K562 (cell line): Measurements from ENCODE around the gene FAM83F. TPM values are rescaled to one million over a fixed set of nuclear protein-coding genes. Genes with fewer than 3 reads are reported as not detected.

Experiments used
- CEBPB ChIP-seq: fragments of 450-650 bp; IDR thresholded peaks from 2 replicates; pipeline ENCODE4 v1.6.1; 2016; ENCODE audit warnings: missing genetic modification characterization, missing compliant biosample characterization
- ERF ChIP-seq: fragments of 450-650 bp; formaldehyde crosslinking; IDR thresholded peaks from 2 replicates; pipeline ENCODE4 v1.4.0; 2020; ENCODE audit warnings: mild to moderate bottlenecking, mixed read lengths
- HDAC8 ChIP-seq: fragments of 450-650 bp; IDR thresholded peaks from 2 replicates; pipeline ENCODE4 v1.6.1; 2016; ENCODE audit warnings: mild to moderate bottlenecking, missing genetic modification characterization, moderate library complexity, missing compliant biosample characterization
- HIVEP1 ChIP-seq: fragments of 250-450 bp; sonication (Bioruptor Pico); IDR thresholded peaks from 2 replicates; pipeline ENCODE4 v1.4.0; 2020; ENCODE audit warnings: mild to moderate bottlenecking
- HNRNPLL ChIP-seq: fragments of 200-400 bp; formaldehyde crosslinking; IDR thresholded peaks from 2 replicates; pipeline ENCODE4 v1.6.1; 2017; ENCODE audit warnings: low read length, low read depth, mild to moderate bottlenecking; ENCODE audit not compliant: poor library complexity, severe bottlenecking
- NEUROD1 ChIP-seq: fragments of 150-350 bp; IDR thresholded peaks from 2 replicates; pipeline ENCODE4 v1.6.1; 2014; ENCODE audit warnings: borderline replicate concordance, low read length, low read depth; ENCODE audit not compliant: partially characterized antibody
- POLR2AphosphoS2 ChIP-seq: IDR thresholded peaks from 2 replicates; pipeline ENCODE4 v1.6.1; 2012; ENCODE audit warnings: low read length, improper control_type of control experiment
- POLR2AphosphoS5 ChIP-seq: IDR thresholded peaks from 2 replicates; pipeline ENCODE4 v1.6.1; 2011; ENCODE audit warnings: mild to moderate bottlenecking, low read depth, low read length, moderate library complexity; ENCODE audit not compliant: control insufficient read depth, insufficient read depth
- POLR3G ChIP-seq: IDR thresholded peaks from 2 replicates; pipeline ENCODE4 v1.6.1; 2011; ENCODE audit not compliant: insufficient read length, insufficient replicate concordance; ENCODE audit errors: extremely low read depth
- RBM34 ChIP-seq: fragments of 200-400 bp; formaldehyde crosslinking; IDR thresholded peaks from 2 replicates; pipeline ENCODE4 v1.6.1; 2018; ENCODE audit warnings: low read length, borderline replicate concordance; ENCODE audit not compliant: insufficient read depth
- TRIM28 ChIP-seq: fragments of 450-650 bp; IDR thresholded peaks from 2 replicates; pipeline ENCODE4 v1.6.1; 2017
- U2AF2 ChIP-seq: fragments of 200-400 bp; formaldehyde crosslinking; optimal IDR thresholded peaks from 2 replicates; pipeline ENCODE3; 2017; ENCODE audit warnings: low read depth, mild to moderate bottlenecking, low read length
- ZNF165 ChIP-seq: fragments of 250-450 bp; sonication (Bioruptor Pico); IDR thresholded peaks from 2 replicates; pipeline ENCODE4 v1.4.0; 2020; ENCODE audit warnings: borderline replicate concordance
- ZNF184 ChIP-seq: sonication (generic); formaldehyde crosslinking; IDR thresholded peaks from 2 replicates; pipeline ENCODE4 v1.5.0; 2020; ENCODE audit warnings: missing genetic modification reagents
- ZNF197 ChIP-seq: fragments of 200-800 bp; sonication (Bioruptor generic); IDR thresholded peaks from 2 replicates; pipeline ENCODE4 v1.6.1; 2016; ENCODE audit warnings: low read depth, missing genetic modification characterization, missing compliant biosample characterization
- polyA plus RNA-seq, 8 experiments: library from polyadenylated mRNA; depleted of rRNA in 4 of 8; stranded (reverse) in 5 of 8; unstranded in 3 of 8; fragments of >200 nt; fragmentation: Nextera tagmentation in 2 of 8; fragmentation: Illumina TruSeq in 1 of 8; extraction: Ambion mirVana in 2 of 8; extraction: Trizol in 1 of 8; gene quantifications; 2 replicates each; pipeline versions ENCODE4 v1.2.1 to v1.2.3, GENCODE V29; 2011 to 2014; ENCODE audit warnings: inconsistent platforms in 1 of 8, missing spikeins in 1 of 8
- total RNA-seq, 7 experiments: library from RNA; depleted of rRNA in 6 of 7; stranded (reverse); fragments of >200 nt in 6 of 7; fragmentation: Illumina TruSeq in 2 of 7; extraction: Trizol in 2 of 7; gene quantifications; 2 replicates each; pipeline versions ENCODE4 v1.2.1 to v1.2.3, GENCODE V29; 2011 to 2021; ENCODE audit warnings: low replicate concordance in 1 of 7
- TF ChIP-seq, protein P1 (sequence below), 3 experiments: fragments of 200-800 bp in 1 of 3; sonication (Bioruptor generic) in 1 of 3; sonication (generic) in 1 of 3; formaldehyde crosslinking in 1 of 3; IDR thresholded peaks; 2 replicates each; pipeline versions ENCODE4 v1.6.1 to v1.8.0; 2016 to 2022; ENCODE audit warnings: mild to moderate bottlenecking in 2 of 3, missing compliant biosample characterization in 2 of 3, missing genetic modification characterization in 2 of 3, missing genetic modification reagents in 1 of 3
- TF ChIP-seq, protein P2 (sequence below): sonication (generic); formaldehyde crosslinking; IDR thresholded peaks from 2 replicates; pipeline ENCODE4 v1.8.0; 2022; ENCODE audit warnings: mild to moderate bottlenecking, missing genetic modification reagents
- TF ChIP-seq, protein P3 (sequence below): fragments of 250-450 bp; sonication (Bioruptor Pico); IDR thresholded peaks from 2 replicates; pipeline ENCODE4 v1.8.0; 2021; ENCODE audit warnings: mild to moderate bottlenecking, moderate library complexity
- TF ChIP-seq, protein P4 (sequence below): sonication (generic); formaldehyde crosslinking; IDR thresholded peaks from 2 replicates; pipeline ENCODE4 v1.5.0; 2020; ENCODE audit warnings: missing genetic modification reagents
- TF ChIP-seq, protein P5 (sequence below): fragments of 450-650 bp; IDR thresholded peaks from 2 replicates; pipeline ENCODE4 v1.6.1; 2016; ENCODE audit warnings: missing biosample characterization, missing genetic modification characterization

Gene FAM83F
- total and polyA plus RNA-seq, 9 of the 15 experiments (the other 6 are each of a cell fraction or from before 2014, with no cell fraction given) = under 0.01 to 0.13 (median 0.04) TPM; not detected in 1

DNA sequence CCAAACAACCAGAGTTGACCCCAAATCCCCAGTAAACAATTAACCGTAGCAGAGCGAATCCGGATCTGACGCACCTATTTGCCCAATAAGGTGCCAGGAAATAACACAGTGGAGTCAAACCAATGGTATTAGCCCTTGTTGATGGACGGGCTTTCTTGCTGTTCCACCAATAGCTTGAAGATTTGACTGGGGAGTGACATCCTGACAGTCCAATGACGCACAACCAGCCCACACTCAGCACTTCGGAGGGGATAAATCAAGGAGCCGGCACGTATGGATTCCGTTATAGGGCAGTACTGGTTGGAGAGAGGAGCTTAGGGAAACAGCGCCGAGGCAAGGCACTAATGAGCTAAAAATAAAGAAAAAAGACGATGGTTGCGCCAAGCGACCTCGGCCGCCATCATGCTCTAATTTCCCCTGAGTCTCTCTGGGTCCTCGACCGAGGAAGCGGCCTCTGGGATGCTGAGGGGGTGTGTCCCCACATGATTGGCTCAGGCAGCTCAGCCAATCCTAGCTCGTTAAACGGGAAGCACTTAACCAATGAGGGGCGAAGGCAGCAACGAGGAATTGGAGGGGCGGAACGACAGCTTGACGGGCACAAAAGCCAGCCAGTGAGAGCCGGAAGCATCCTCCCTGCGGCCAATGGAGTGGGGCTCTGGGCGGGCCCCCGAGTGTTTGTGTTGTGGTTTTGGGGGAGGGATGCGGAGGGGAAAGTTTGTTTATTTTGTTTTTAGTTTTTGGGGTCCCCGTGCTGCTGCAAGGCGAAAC lies 49.5 kb downstream of the FAM83F start (continued):
- TF ChIP-seq ZNF184 (no peak), CEBPB (tag) (no peak), ZNF197 (CRISPR knock-in tag) (no peak), POLR2AphosphoS5 (peak; percentile 60; the same call in 1 of the 2 replicates), HNRNPLL (no peak), HIVEP1 (CRISPR knock-in tag) (no peak), RBM34 (no peak), HDAC8 (tag) (no peak), TRIM28 (no peak), POLR2AphosphoS2 (peak; percentile 62; the same call in 1 of the 2 replicates), ZNF165 (CRISPR knock-in tag) (no peak), ERF (CRISPR knock-in tag) (no peak), U2AF2 (no peak), NEUROD1 (peak; percentile 93), POLR3G (no peak)
- TF ChIP-seq, protein P1, sequence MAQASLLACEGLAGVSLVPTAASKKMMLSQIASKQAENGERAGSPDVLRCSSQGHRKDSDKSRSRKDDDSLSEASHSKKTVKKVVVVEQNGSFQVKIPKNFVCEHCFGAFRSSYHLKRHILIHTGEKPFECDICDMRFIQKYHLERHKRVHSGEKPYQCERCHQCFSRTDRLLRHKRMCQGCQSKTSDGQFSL (CRISPR knock-in tag; IDR thresholded peaks at IDR 0.05) = no peak
- TF ChIP-seq, protein P1 (tag; IDR thresholded peaks at IDR 0.05) = no peak
- TF ChIP-seq, protein P2, sequence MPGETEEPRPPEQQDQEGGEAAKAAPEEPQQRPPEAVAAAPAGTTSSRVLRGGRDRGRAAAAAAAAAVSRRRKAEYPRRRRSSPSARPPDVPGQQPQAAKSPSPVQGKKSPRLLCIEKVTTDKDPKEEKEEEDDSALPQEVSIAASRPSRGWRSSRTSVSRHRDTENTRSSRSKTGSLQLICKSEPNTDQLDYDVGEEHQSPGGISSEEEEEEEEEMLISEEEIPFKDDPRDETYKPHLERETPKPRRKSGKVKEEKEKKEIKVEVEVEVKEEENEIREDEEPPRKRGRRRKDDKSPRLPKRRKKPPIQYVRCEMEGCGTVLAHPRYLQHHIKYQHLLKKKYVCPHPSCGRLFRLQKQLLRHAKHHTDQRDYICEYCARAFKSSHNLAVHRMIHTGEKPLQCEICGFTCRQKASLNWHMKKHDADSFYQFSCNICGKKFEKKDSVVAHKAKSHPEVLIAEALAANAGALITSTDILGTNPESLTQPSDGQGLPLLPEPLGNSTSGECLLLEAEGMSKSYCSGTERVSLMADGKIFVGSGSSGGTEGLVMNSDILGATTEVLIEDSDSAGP (CRISPR knock-in tag) = no peak
- TF ChIP-seq, protein P3, sequence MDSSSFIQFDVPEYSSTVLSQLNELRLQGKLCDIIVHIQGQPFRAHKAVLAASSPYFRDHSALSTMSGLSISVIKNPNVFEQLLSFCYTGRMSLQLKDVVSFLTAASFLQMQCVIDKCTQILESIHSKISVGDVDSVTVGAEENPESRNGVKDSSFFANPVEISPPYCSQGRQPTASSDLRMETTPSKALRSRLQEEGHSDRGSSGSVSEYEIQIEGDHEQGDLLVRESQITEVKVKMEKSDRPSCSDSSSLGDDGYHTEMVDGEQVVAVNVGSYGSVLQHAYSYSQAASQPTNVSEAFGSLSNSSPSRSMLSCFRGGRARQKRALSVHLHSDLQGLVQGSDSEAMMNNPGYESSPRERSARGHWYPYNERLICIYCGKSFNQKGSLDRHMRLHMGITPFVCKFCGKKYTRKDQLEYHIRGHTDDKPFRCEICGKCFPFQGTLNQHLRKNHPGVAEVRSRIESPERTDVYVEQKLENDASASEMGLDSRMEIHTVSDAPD (CRISPR knock-in tag) = no peak
- TF ChIP-seq, protein P4, sequence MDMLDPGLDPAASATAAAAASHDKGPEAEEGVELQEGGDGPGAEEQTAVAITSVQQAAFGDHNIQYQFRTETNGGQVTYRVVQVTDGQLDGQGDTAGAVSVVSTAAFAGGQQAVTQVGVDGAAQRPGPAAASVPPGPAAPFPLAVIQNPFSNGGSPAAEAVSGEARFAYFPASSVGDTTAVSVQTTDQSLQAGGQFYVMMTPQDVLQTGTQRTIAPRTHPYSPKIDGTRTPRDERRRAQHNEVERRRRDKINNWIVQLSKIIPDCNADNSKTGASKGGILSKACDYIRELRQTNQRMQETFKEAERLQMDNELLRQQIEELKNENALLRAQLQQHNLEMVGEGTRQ = no peak
- TF ChIP-seq, protein P5, sequence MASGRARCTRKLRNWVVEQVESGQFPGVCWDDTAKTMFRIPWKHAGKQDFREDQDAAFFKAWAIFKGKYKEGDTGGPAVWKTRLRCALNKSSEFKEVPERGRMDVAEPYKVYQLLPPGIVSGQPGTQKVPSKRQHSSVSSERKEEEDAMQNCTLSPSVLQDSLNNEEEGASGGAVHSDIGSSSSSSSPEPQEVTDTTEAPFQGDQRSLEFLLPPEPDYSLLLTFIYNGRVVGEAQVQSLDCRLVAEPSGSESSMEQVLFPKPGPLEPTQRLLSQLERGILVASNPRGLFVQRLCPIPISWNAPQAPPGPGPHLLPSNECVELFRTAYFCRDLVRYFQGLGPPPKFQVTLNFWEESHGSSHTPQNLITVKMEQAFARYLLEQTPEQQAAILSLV (tag) = no peak
